HepG2 (cell line): ENCODE data around the gene NOG. TPM values are rescaled to one million over a fixed set of nuclear protein-coding genes. Genes with fewer than 3 reads are reported as not detected.

Source experiments
- HNRNPL ChIP-seq: fragments of 200-400 bp; formaldehyde crosslinking; IDR thresholded peaks from 2 replicates; pipeline ENCODE4 v1.6.1; 2017; ENCODE audit warnings: mild to moderate bottlenecking, low read depth, low read length
- HOXA7 ChIP-seq: sonication (generic); formaldehyde crosslinking; IDR thresholded peaks from 2 replicates; pipeline ENCODE4 v1.8.1; 2022; ENCODE audit warnings: mild to moderate bottlenecking, missing genetic modification reagents, moderate library complexity
- MBNL3 ChIP-seq: fragments of 250-450 bp; sonication (Bioruptor Pico); conservative IDR thresholded peaks from 2 replicates; pipeline ENCODE4 v1.8.0; 2022; ENCODE audit warnings: mild to moderate bottlenecking, inconsistent platforms
- ZEB1 ChIP-seq: IDR thresholded peaks from 2 replicates; pipeline ENCODE4 v1.6.1; 2012; ENCODE audit warnings: mild to moderate bottlenecking, low read depth, inconsistent platforms; ENCODE audit not compliant: insufficient replicate concordance
- ZNF431 ChIP-seq: sonication (generic); formaldehyde crosslinking; IDR thresholded peaks from 2 replicates; pipeline ENCODE4 v1.9.0; 2022; ENCODE audit warnings: missing genetic modification reagents, low read depth, mild to moderate bottlenecking, borderline replicate concordance
- ZNF615 ChIP-seq: sonication (generic); formaldehyde crosslinking; IDR thresholded peaks from 2 replicates; pipeline ENCODE4 v1.5.0; 2020; ENCODE audit warnings: mild to moderate bottlenecking, missing genetic modification reagents, borderline replicate concordance
- polyA plus RNA-seq, 8 experiments: library from polyadenylated mRNA; depleted of rRNA in 3 of 8; stranded (reverse) in 7 of 8; unstranded in 1 of 8; fragments of >200 nt; fragmentation: Illumina TruSeq in 4 of 8; extraction: Trizol in 4 of 8; gene quantifications; 2 replicates each; pipeline versions ENCODE4 v1.2.1 to v1.2.3, GENCODE V29; 2011 to 2016; ENCODE audit warnings: low read depth in 4 of 8, missing spikeins in 1 of 8, mixed read lengths in 1 of 8; ENCODE audit not compliant: insufficient read depth in 1 of 8
- total RNA-seq, 5 experiments: library from RNA; depleted of rRNA; stranded (reverse); fragments of >200 nt; fragmentation: Illumina TruSeq; extraction: Trizol; gene quantifications; 2 replicates each; pipeline ENCODE4 v1.2.3, GENCODE V29; 2016; ENCODE audit warnings: low read depth in 1 of 5
- TF ChIP-seq, protein P1 (sequence below): sonication (generic); formaldehyde crosslinking; IDR thresholded peaks from 2 replicates; pipeline ENCODE4 v1.5.0; 2020; ENCODE audit warnings: mild to moderate bottlenecking, missing genetic modification reagents, moderate library complexity
- TF ChIP-seq, protein P2 (sequence below), 2 experiments: fragments of 450-650 bp in 1 of 2; sonication (generic) in 1 of 2; formaldehyde crosslinking in 1 of 2; IDR thresholded peaks; 2 replicates each; pipeline versions ENCODE4 v1.6.1 to v1.8.0; 2016 to 2022; ENCODE audit warnings: antibody characterized with exemption in 1 of 2, mild to moderate bottlenecking in 1 of 2, missing genetic modification reagents in 1 of 2
- TF ChIP-seq, protein P3 (sequence below): sonication (generic); formaldehyde crosslinking; IDR thresholded peaks from 2 replicates; pipeline ENCODE4 v1.5.0; 2020; ENCODE audit warnings: missing genetic modification reagents, mild to moderate bottlenecking, borderline replicate concordance

The NOG gene
- total and polyA plus RNA-seq, 2 of the 13 experiments (the other 11 are each of a cell fraction or from before 2014, with no cell fraction given), result not detected

DNA sequence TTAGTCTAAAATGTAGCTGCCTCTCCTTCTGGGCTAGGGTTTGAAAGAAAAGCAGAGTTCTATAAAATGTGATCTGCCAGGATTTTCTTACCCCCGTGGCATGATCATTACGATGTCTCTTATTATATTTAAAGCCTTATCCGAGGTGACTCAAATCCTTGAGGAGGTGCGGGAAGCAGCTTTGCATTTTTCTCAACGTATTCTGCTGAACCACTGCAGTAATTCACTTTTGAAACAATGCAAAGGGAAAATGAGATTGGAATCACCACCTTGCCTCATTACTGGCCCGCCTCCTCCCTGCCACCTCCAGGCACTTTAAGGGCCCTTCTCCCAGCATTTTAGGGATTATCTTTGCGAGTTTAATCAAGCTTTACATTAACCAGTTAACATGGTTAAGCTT, 9.7 kb upstream of the NOG start (continued):
- TF ChIP-seq, protein P1, sequence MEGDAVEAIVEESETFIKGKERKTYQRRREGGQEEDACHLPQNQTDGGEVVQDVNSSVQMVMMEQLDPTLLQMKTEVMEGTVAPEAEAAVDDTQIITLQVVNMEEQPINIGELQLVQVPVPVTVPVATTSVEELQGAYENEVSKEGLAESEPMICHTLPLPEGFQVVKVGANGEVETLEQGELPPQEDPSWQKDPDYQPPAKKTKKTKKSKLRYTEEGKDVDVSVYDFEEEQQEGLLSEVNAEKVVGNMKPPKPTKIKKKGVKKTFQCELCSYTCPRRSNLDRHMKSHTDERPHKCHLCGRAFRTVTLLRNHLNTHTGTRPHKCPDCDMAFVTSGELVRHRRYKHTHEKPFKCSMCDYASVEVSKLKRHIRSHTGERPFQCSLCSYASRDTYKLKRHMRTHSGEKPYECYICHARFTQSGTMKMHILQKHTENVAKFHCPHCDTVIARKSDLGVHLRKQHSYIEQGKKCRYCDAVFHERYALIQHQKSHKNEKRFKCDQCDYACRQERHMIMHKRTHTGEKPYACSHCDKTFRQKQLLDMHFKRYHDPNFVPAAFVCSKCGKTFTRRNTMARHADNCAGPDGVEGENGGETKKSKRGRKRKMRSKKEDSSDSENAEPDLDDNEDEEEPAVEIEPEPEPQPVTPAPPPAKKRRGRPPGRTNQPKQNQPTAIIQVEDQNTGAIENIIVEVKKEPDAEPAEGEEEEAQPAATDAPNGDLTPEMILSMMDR (CRISPR knock-in tag), result no peak
- TF ChIP-seq MBNL3, result no peak
- no peak for TF ChIP-seq ZNF431 (CRISPR knock-in tag)
- no peak for TF ChIP-seq ZNF615
- TF ChIP-seq HNRNPL, result no peak
- no peak for TF ChIP-seq HOXA7 (CRISPR knock-in tag)
- TF ChIP-seq, protein P2, sequence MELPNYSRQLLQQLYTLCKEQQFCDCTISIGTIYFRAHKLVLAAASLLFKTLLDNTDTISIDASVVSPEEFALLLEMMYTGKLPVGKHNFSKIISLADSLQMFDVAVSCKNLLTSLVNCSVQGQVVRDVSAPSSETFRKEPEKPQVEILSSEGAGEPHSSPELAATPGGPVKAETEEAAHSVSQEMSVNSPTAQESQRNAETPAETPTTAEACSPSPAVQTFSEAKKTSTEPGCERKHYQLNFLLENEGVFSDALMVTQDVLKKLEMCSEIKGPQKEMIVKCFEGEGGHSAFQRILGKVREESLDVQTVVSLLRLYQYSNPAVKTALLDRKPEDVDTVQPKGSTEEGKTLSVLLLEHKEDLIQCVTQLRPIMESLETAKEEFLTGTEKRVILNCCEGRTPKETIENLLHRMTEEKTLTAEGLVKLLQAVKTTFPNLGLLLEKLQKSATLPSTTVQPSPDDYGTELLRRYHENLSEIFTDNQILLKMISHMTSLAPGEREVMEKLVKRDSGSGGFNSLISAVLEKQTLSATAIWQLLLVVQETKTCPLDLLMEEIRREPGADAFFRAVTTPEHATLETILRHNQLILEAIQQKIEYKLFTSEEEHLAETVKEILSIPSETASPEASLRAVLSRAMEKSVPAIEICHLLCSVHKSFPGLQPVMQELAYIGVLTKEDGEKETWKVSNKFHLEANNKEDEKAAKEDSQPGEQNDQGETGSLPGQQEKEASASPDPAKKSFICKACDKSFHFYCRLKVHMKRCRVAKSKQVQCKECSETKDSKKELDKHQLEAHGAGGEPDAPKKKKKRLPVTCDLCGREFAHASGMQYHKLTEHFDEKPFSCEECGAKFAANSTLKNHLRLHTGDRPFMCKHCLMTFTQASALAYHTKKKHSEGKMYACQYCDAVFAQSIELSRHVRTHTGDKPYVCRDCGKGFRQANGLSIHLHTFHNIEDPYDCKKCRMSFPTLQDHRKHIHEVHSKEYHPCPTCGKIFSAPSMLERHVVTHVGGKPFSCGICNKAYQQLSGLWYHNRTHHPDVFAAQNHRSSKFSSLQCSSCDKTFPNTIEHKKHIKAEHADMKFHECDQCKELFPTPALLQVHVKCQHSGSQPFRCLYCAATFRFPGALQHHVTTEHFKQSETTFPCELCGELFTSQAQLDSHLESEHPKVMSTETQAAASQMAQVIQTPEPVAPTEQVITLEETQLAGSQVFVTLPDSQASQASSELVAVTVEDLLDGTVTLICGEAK (IDR thresholded peaks at IDR 0.05), result no peak
- TF ChIP-seq, protein P2 (CRISPR knock-in tag; IDR thresholded peaks at IDR 0.05), result no peak
- TF ChIP-seq, protein P3, sequence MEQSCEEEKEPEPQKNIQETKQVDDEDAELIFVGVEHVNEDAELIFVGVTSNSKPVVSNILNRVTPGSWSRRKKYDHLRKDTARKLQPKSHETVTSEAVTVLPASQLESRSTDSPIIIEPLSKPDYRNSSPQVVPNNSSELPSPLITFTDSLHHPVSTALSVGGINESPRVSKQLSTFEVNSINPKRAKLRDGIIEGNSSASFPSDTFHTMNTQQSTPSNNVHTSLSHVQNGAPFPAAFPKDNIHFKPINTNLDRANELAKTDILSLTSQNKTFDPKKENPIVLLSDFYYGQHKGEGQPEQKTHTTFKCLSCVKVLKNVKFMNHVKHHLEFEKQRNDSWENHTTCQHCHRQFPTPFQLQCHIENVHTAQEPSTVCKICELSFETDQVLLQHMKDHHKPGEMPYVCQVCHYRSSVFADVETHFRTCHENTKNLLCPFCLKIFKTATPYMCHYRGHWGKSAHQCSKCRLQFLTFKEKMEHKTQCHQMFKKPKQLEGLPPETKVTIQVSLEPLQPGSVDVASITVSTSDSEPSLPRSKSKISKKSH (CRISPR knock-in tag), result no peak
- no peak for TF ChIP-seq ZEB1
